HepG2 (cell line): ENCODE results near the gene FRMD4B. TPM values are rescaled to one million over a fixed set of nuclear protein-coding genes. Genes with fewer than 3 reads are reported as not detected.

Source experiments
- ATAC-seq: fragments of 200-7000 bp; cut with Tn5 transposase; 3 replicates; pipeline ENCODE4 v1.9.1; 2020; ENCODE audit warnings: mild to moderate bottlenecking, moderate library complexity
- BruUV-seq: library from RNA; stranded (reverse); fragments of 400-500 nt; replicated peaks from 2 replicates; lab custom pipeline; 2021; lab: Mats Ljungman, UMichigan
- CTCF ChIA-PET: fragments of 300-600 bp; formaldehyde crosslinking; extraction: SDS; loops from one replicate; lab custom pipeline; 2021; ENCODE audit warnings: low total read pairs, inconsistent platforms, low intra/inter-chr PET ratio; lab: Yijun Ruan, JAX
- POLR2A ChIA-PET: fragments of 350-600 bp; sonication (Branson Sonifier 250); formaldehyde crosslinking; loops from one replicate; lab custom pipeline; 2020; ENCODE audit warnings: antibody characterized with exemption, inconsistent platforms; lab: Yijun Ruan, JAX
- DNase-seq: peaks from one replicate; pipeline ENCODE4 v3.0.0-alpha.2; 2015; ENCODE audit warnings: low spot score
- FAIRE-seq: peaks from 3 replicates; lab custom pipeline; 2011; peaks lifted over from hg19 to GRCh38; lab: Jason Lieb, UNC
- H2AFZ ChIP-seq: one replicate; pipeline ENCODE4 v1.6.1; 2011; ENCODE audit warnings: low read length, inconsistent platforms
- H3K27ac ChIP-seq: fragments of 300-600 bp; 3 replicates; pipeline ENCODE4 v1.8.0; 2011; ENCODE audit warnings: mixed run types, mild to moderate bottlenecking, mixed read lengths, low read length, inconsistent platforms; ENCODE audit not compliant: insufficient read depth; ENCODE audit errors: extremely low read length
- H3K27me3 ChIP-seq, 2 experiments: fragments of 200-600 bp in 1 of 2; 2 replicates in 1 of 2; 3 replicates in 1 of 2; pipeline versions ENCODE4 v1.6.0 to v1.8.0; 2011; ENCODE audit warnings: low read length in 2 of 2, mild to moderate bottlenecking in 2 of 2, moderate library complexity in 2 of 2, inconsistent platforms in 1 of 2; ENCODE audit not compliant: insufficient read depth in 2 of 2, control insufficient read depth in 1 of 2
- H3K36me3 ChIP-seq, 2 experiments: fragments of 200-600 bp in 1 of 2; replicated peaks in 1 of 2; 2 replicates in 1 of 2; 3 replicates in 1 of 2; pipeline versions ENCODE4 v1.5.1 to v1.8.0; 2011; ENCODE audit warnings: low read length in 2 of 2, inconsistent platforms in 1 of 2; ENCODE audit not compliant: insufficient read depth in 2 of 2, control insufficient read depth in 1 of 2
- H3K4me1 ChIP-seq: 2 replicates; pipeline ENCODE4 v1.5.1; 2012; ENCODE audit warnings: low read length, inconsistent platforms; ENCODE audit not compliant: insufficient read depth
- H3K4me2 ChIP-seq: 2 replicates; pipeline ENCODE4 v1.6.0; 2011; ENCODE audit warnings: low read depth, low read length, inconsistent platforms
- H3K4me3 ChIP-seq, 3 experiments: fragments of 200-600 bp in 1 of 3; sonication (generic), shearing (Covaris generic) in 1 of 3; replicated peaks in 1 of 3; 2 replicates each; pipeline ENCODE4 v1.5.1; 2011 to 2016; ENCODE audit warnings: low read length in 3 of 3, inconsistent platforms in 2 of 3, low read depth in 2 of 3, mild to moderate bottlenecking in 2 of 3, control low read depth in 1 of 3, mixed read lengths in 1 of 3; ENCODE audit not compliant: insufficient read depth in 1 of 3
- H3K79me2 ChIP-seq: one replicate; pipeline ENCODE4 v1.6.1; 2011; ENCODE audit warnings: low read length, inconsistent platforms; ENCODE audit not compliant: insufficient read depth
- H3K9ac ChIP-seq: 2 replicates; pipeline ENCODE4 v1.6.0; 2011; ENCODE audit warnings: mild to moderate bottlenecking, low read depth, low read length, inconsistent platforms; ENCODE audit not compliant: insufficient read depth
- H3K9me3 ChIP-seq: 2 replicates; pipeline ENCODE4 v1.5.1; 2012; ENCODE audit warnings: mild to moderate bottlenecking, low read length
- H4K20me1 ChIP-seq: 2 replicates; pipeline ENCODE4 v1.6.0; 2011; ENCODE audit warnings: inconsistent platforms, mild to moderate bottlenecking, low read length, moderate library complexity; ENCODE audit not compliant: insufficient read depth
- CEBPZ ChIP-seq: IDR thresholded peaks from 2 replicates; pipeline ENCODE4 v1.6.1; 2012; ENCODE audit warnings: low read length, improper control_type of control experiment
- CENPBD1 ChIP-seq: sonication (generic); formaldehyde crosslinking; IDR thresholded peaks from 2 replicates; pipeline ENCODE4 v1.8.0; 2022; ENCODE audit warnings: missing genetic modification reagents, low read depth, mild to moderate bottlenecking, borderline replicate concordance
- FLYWCH1 ChIP-seq: sonication (generic); formaldehyde crosslinking; IDR thresholded peaks from 2 replicates; pipeline ENCODE4 v1.8.1; 2023; ENCODE audit warnings: mild to moderate bottlenecking, missing genetic modification reagents
- GATA4 ChIP-seq: sonication (generic); IDR thresholded peaks from 2 replicates; pipeline ENCODE4 v1.6.1; 2016; ENCODE audit warnings: antibody characterized with exemption, low read depth, borderline replicate concordance
- KLF12 ChIP-seq: sonication (generic); formaldehyde crosslinking; IDR thresholded peaks from 2 replicates; pipeline ENCODE4 v1.4.0; 2020; ENCODE audit warnings: missing genetic modification reagents, borderline replicate concordance
- NFYC ChIP-seq: IDR thresholded peaks from 2 replicates; pipeline ENCODE4 v1.6.1; 2016; ENCODE audit warnings: missing genetic modification reagents, missing compliant biosample characterization
- PLRG1 ChIP-seq: fragments of 450-650 bp; conservative IDR thresholded peaks from 2 replicates; pipeline ENCODE4 v1.6.1; 2016
- POGK ChIP-seq: sonication (generic); formaldehyde crosslinking; conservative IDR thresholded peaks from 2 replicates; pipeline ENCODE4 v1.8.0; 2022; ENCODE audit warnings: mild to moderate bottlenecking, moderate library complexity, missing genetic modification reagents
- TAF15 ChIP-seq: fragments of 200-400 bp; formaldehyde crosslinking; IDR thresholded peaks from one replicate; pipeline ENCODE4 v1.6.1; 2018; ENCODE audit warnings: mild to moderate bottlenecking, low read depth, low read length; ENCODE audit not compliant: poor library complexity, severe bottlenecking
- ZBTB39 ChIP-seq: sonication (generic); formaldehyde crosslinking; IDR thresholded peaks from 2 replicates; pipeline ENCODE4 v1.5.0; 2020; ENCODE audit warnings: missing genetic modification reagents
- ZNF598 ChIP-seq: sonication (generic); formaldehyde crosslinking; IDR thresholded peaks from 2 replicates; pipeline ENCODE4 v1.5.1; 2020; ENCODE audit warnings: mild to moderate bottlenecking, missing genetic modification reagents, borderline replicate concordance
- ZSCAN25 ChIP-seq: sonication (generic); formaldehyde crosslinking; IDR thresholded peaks from 2 replicates; pipeline ENCODE4 v1.8.0; 2022; ENCODE audit warnings: mild to moderate bottlenecking, missing genetic modification reagents
- ZSCAN9 ChIP-seq: IDR thresholded peaks from 2 replicates; pipeline ENCODE4 v1.6.1; 2016; ENCODE audit warnings: borderline replicate concordance
- WGBS: methylation state at CpG from one replicate; pipeline ENCODE4 v1.1.6; 2017; ENCODE audit warnings: low lambda C conversion rate; 5-methylcytosine and 5-hydroxymethylcytosine counted together
- in situ Hi-C: cut with HindIII; loops from 2 replicates; pipeline ENCODE4 v1.10.0; 2017; ENCODE audit warnings: low pct_unique_long_range_greater_than_20kb; ENCODE audit not compliant: extremely low pct_ligation_motif_present
- intact Hi-C: fragments of 100-400 bp; cut with micrococcal nuclease; formaldehyde crosslinking; loops from one replicate; pipeline ENCODE4 v1.10.0; 2022; ENCODE audit not compliant: unreplicated experiment
- polyA plus RNA-seq, 8 experiments: library from polyadenylated mRNA; depleted of rRNA in 3 of 8; stranded (reverse) in 7 of 8; unstranded in 1 of 8; fragments of >200 nt; fragmentation: Illumina TruSeq in 4 of 8; extraction: Trizol in 4 of 8; gene quantifications; 2 replicates each; pipeline versions ENCODE4 v1.2.1 to v1.2.3, GENCODE V29; 2011 to 2016; ENCODE audit warnings: low read depth in 4 of 8, missing spikeins in 1 of 8, mixed read lengths in 1 of 8; ENCODE audit not compliant: insufficient read depth in 1 of 8
- total RNA-seq, 5 experiments: library from RNA; depleted of rRNA; stranded (reverse); fragments of >200 nt; fragmentation: Illumina TruSeq; extraction: Trizol; gene quantifications; 2 replicates each; pipeline ENCODE4 v1.2.3, GENCODE V29; 2016; ENCODE audit warnings: low read depth in 1 of 5

FRMD4B gene
- total and polyA plus RNA-seq, 2 of the 13 experiments (the other 11 are each of a cell fraction or from before 2014, with no cell fraction given), result 3.0 to 3.3 TPM

- Histone ChIP-seq H3K4me3 (no peak overlapping the region), H3K36me3 (no peaks in the 10 kb centered on the region), H3K9me3 (no peaks in the 10 kb centered on the region), H3K79me2 (no peaks in the 10 kb centered on the region), H4K20me1 (no peaks in the 10 kb centered on the region; the same call in 1 of the 2 replicates), H3K27ac (no peak overlapping the region), H3K27me3 (no peaks in the 10 kb centered on the region), H3K4me1 (no peaks in the 10 kb centered on the region), H2AFZ (no peak overlapping the region), H3K4me2 (no peak overlapping the region), H3K9ac (no peak overlapping the region)
- ATAC-seq (no peak), FAIRE-seq (no peak), DNase-seq (no peak)
- in situ Hi-C loops, result no loop called here
- CTCF ChIA-PET, result no interaction called here
- 11% methylated on average over 7 of the region's 7 CpGs for WGBS
- POLR2A ChIA-PET, result no interaction called here
- no TSS peak for BruUV-seq
- TF ChIP-seq TAF15, result no peak
- no peak for TF ChIP-seq GATA4
- TF ChIP-seq NFYC (CRISPR knock-in tag), result no peak
- no peak for TF ChIP-seq FLYWCH1
- no peak for TF ChIP-seq ZSCAN25 (CRISPR knock-in tag)
- no peak for TF ChIP-seq KLF12
- TF ChIP-seq ZNF598, result no peak
- TF ChIP-seq POGK (CRISPR knock-in tag), result no peak
- TF ChIP-seq ZBTB39 (CRISPR knock-in tag), result no peak
- TF ChIP-seq PLRG1, result no peak
- TF ChIP-seq CEBPZ, result no peak
- no peak for TF ChIP-seq ZSCAN9 (CRISPR knock-in tag)
- no peak for TF ChIP-seq CENPBD1 (CRISPR knock-in tag)
- intact Hi-C loops, result loop anchor here (5.0 kb wide), 1 partner anchor 264 kb away; no protein-coding TSS in a partner anchor
Observed at GRCh38 chr3:69426291-69426966, 40.5 kb upstream of the FRMD4B start.
